Activated T-cell treated with anti-CD3 and anti-CD28 coated beads, Interleukin-2, amount 50 U/mL, for 24 hours (primary cell): ENCODE data around the gene SHANK3.

Source experiments
- DNase-seq: peaks from one replicate; pipeline ENCODE4 v3.0.0-alpha.2; 2020
- H3K27ac Mint-ChIP-seq: 2 replicates; pipeline ENCODE4 v1.8.0; 2020; ENCODE audit warnings: mild to moderate bottlenecking, mixed read lengths
- H3K27me3 Mint-ChIP-seq: 2 replicates; pipeline ENCODE4 v1.8.0; 2020; ENCODE audit warnings: mixed read lengths
- H3K36me3 Mint-ChIP-seq: 2 replicates; pipeline ENCODE4 v1.8.0; 2020; ENCODE audit warnings: low read depth, mixed read lengths
- H3K4me1 Mint-ChIP-seq: 2 replicates; pipeline ENCODE4 v1.8.0; 2020; ENCODE audit warnings: low read depth, mixed read lengths
- H3K4me3 Mint-ChIP-seq: 2 replicates; pipeline ENCODE4 v1.8.0; 2020; ENCODE audit warnings: mild to moderate bottlenecking, moderate library complexity, mixed read lengths
- H3K9me3 Mint-ChIP-seq: 2 replicates; pipeline ENCODE4 v1.8.0; 2020; ENCODE audit warnings: mixed read lengths

The SHANK3 gene

DNA sequence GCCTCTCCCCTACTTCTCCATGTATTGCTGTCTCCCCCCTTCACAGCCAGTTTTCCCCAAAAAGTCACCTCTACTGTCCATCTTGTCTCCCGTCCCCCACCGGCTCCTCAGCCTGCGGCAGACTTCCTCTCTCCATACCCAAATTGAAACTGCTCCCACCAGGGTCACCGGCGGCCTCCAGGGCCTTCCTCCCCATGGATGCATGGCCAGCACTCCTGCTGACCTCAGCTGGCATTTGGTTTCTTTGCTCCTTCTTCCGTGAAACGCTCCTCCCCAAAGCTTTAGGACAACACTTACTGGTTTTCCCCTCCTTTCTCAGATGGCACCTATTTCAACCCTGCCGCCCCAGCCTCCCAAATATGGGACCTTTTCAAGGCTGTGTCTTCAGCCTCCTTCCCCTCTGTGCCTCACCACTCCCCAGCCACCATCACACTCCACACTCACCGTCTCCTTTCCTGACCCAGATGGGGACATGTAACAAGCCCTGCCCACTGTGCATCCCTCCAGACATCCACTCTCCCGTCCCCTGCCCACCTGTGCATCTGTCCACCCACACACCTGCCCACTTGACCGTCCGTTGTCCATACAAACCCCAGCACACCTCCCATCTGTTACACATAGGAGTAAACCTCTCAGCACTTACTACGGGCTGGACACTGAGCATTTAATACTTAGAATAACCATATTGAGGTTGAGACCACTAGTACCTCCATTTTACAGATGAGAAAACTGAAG is 43.8 kb downstream of the SHANK3 start:
- DNase-seq = no peak
- Mint-ChIP-seq H3K36me3 (no peaks in the 10 kb centered on the region), H3K9me3 (no peaks in the 10 kb centered on the region), H3K27ac (no peak overlapping the region), H3K27me3 (peaks cover 2% of the 10 kb centered on the region), H3K4me3 (no peak overlapping the region), H3K4me1 (no peaks in the 10 kb centered on the region)

DNA sequence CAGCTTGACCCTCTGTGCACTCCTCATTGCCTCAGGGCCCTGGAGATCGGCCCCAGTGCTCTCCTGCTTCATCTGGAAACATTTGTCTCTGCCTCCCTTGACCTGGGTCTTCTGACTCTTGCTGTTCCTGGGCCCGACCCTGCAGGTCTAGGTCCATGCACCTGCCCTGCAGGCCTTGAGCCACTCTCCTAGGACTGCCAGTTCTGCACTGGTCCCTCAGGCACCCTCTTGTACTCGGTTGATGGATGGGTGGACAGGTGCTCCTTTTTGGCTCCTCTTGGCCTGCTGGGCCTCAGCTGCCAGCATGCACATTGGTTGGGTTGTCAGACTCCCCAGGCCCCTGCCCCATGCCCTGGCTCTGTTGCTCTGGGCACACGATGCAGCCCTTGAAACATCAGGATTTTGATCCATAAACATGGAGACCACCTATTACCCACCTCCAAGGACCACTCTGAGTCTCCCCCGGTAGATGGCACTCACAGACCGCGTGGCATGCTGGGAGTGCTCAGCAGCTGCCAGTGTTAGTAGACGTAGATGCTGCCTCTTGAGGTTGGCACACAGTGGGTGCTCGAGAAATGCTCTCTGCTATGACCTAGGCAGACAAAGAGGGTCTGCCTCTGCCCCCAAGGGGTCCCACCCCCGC is 45.2 kb downstream of the SHANK3 start:
- Mint-ChIP-seq H3K4me1 (no peaks in the 10 kb centered on the region), H3K9me3 (no peaks in the 10 kb centered on the region), H3K27me3 (peaks cover 2% of the 10 kb centered on the region), H3K27ac (no peak overlapping the region), H3K4me3 (no peak overlapping the region), H3K36me3 (no peaks in the 10 kb centered on the region)
- no peak for DNase-seq

DNA sequence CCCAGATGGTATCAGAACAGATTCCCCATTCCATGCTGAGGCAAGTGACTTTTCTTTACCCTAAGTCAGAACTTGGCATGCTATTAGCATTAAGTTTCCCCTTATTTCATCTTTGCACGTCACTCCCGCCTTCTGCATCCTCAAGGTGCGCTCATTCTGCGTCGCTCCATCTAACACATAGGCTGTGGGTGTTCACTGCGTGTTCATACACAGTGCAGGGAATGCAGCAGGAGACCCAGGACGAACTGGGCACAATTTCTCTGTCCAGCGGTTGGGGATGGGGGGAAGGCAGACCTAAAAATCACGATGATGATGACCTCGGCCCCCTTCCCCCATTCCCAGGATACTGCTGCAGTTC is 45.7 kb downstream of the SHANK3 start:
- H3K4me3 Mint-ChIP-seq = no peak overlapping the region
- no peaks in the 10 kb centered on the region for H3K36me3 Mint-ChIP-seq
- no peaks in the 10 kb centered on the region for H3K9me3 Mint-ChIP-seq
- H3K27ac Mint-ChIP-seq = no peak overlapping the region
- DNase-seq = no peak
- no peaks in the 10 kb centered on the region for H3K4me1 Mint-ChIP-seq
- H3K27me3 Mint-ChIP-seq = peaks cover 2% of the 10 kb centered on the region

DNA sequence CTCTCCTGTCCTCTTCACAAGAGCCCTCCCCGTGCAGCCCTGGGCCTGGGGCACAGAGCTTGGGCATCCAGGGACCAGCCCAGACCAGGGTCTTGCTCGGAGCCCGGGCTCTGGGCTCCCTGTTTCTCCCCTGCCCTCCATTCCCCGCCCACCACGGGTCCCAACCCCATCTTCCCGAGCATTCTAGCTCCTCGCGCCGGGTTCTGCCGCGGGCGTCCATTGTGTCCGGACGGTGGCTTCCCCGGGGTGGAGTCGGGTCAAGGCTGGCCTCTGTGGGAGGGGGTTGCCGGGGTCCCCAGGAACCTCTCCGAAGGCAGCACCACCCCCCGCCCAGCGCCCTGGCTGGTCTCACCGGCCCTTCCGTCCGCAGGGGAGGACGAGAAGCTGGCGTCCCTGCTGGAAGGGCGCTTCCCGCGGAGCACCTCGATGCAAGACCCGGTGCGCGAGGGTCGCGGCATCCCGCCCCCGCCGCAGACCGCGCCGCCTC is 47.2 kb downstream of the SHANK3 start:
- Mint-ChIP-seq H3K36me3 (no peaks in the 10 kb centered on the region), H3K27me3 (peaks cover 2% of the 10 kb centered on the region), H3K9me3 (no peaks in the 10 kb centered on the region)

DNA sequence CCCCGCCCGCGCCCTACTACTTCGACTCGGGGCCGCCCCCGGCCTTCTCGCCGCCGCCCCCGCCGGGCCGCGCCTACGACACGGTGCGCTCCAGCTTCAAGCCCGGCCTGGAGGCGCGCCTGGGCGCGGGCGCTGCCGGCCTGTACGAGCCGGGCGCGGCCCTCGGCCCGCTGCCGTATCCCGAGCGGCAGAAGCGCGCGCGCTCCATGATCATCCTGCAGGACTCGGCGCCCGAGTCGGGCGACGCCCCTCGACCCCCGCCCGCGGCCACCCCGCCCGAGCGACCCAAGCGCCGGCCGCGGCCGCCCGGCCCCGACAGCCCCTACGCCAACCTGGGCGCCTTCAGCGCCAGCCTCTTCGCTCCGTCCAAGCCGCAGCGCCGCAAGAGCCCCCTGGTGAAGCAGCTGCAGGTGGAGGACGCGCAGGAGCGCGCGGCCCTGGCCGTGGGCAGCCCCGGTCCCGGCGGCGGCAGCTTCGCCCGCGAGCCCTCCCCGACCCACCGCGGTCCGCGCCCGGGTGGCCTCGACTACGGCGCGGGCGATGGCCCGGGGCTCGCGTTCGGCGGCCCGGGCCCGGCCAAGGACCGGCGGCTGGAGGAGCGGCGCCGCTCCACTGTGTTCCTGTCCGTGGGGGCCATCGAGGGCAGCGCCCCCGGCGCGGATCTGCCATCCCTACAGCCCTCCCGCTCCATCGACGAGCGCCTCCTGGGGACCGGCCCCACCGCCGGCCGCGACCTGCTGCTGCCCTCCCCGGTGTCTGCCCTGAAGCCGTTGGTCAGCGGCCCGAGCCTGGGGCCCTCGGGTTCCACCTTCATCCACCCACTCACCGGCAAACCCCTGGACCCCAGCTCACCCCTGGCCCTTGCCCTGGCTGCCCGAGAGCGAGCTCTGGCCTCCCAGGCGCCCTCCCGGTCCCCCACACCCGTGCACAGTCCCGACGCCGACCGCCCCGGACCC is 48.0 kb downstream of the SHANK3 start:
- H3K27me3 Mint-ChIP-seq = peaks cover 2% of the 10 kb centered on the region
- H3K4me3 Mint-ChIP-seq = no peak overlapping the region
- H3K27ac Mint-ChIP-seq = no peak overlapping the region
- no peak for DNase-seq
- no peaks in the 10 kb centered on the region for H3K4me1 Mint-ChIP-seq
- H3K9me3 Mint-ChIP-seq = no peaks in the 10 kb centered on the region
- H3K36me3 Mint-ChIP-seq = no peaks in the 10 kb centered on the region

More for the DNA sequence above, 47.2 kb downstream of the SHANK3 start:
- H3K4me3 Mint-ChIP-seq = no peak overlapping the region
- no peaks in the 10 kb centered on the region for H3K4me1 Mint-ChIP-seq
- DNase-seq = no peak
- no peak overlapping the region for H3K27ac Mint-ChIP-seq

DNA sequence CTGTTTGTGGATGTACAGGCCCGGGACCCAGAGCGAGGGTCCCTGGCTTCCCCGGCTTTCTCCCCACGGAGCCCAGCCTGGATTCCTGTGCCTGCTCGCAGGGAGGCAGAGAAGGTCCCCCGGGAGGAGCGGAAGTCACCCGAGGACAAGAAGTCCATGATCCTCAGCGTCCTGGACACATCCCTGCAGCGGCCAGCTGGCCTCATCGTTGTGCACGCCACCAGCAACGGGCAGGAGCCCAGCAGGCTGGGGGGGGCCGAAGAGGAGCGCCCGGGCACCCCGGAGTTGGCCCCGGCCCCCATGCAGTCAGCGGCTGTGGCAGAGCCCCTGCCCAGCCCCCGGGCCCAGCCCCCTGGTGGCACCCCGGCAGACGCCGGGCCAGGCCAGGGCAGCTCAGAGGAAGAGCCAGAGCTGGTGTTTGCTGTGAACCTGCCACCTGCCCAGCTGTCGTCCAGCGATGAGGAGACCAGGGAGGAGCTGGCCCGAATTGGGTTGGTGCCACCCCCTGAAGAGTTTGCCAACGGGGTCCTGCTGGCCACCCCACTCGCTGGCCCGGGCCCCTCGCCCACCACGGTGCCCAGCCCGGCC is 48.7 kb downstream of the SHANK3 start:
- no peak overlapping the region for H3K4me3 Mint-ChIP-seq
- H3K27ac Mint-ChIP-seq = no peak overlapping the region
- peaks cover 2% of the 10 kb centered on the region for H3K27me3 Mint-ChIP-seq
- H3K9me3 Mint-ChIP-seq = no peaks in the 10 kb centered on the region
- no peak for DNase-seq
- no peaks in the 10 kb centered on the region for H3K4me1 Mint-ChIP-seq
- no peaks in the 10 kb centered on the region for H3K36me3 Mint-ChIP-seq

DNA sequence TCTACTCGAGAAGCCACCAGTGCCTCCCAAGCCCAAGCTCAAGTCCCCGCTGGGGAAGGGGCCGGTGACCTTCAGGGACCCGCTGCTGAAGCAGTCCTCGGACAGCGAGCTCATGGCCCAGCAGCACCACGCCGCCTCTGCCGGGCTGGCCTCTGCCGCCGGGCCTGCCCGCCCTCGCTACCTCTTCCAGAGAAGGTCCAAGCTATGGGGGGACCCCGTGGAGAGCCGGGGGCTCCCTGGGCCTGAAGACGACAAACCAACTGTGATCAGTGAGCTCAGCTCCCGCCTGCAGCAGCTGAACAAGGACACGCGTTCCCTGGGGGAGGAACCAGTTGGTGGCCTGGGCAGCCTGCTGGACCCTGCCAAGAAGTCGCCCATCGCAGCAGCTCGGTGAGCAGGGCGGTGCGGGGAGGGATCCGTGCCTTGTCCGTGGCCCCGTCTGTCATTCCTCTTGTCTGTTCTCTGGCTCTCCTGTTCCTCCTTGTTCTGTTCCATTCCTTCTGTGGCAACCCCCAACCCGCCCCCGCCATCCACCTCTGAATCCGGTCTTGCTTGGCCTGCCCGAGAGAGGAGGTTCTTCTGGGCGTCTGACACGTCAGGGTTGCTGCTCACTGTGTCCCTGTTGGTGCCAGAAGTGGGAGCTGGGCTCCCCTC is 49.6 kb downstream of the SHANK3 start:
- Mint-ChIP-seq H3K27me3 (no peaks in the 10 kb centered on the region), H3K27ac (no peak overlapping the region), H3K4me1 (no peaks in the 10 kb centered on the region), H3K36me3 (no peaks in the 10 kb centered on the region), H3K9me3 (no peaks in the 10 kb centered on the region), H3K4me3 (no peak overlapping the region)
- DNase-seq = no peak
